ENCODE measurements around the gene DNASE2.

DNA sequence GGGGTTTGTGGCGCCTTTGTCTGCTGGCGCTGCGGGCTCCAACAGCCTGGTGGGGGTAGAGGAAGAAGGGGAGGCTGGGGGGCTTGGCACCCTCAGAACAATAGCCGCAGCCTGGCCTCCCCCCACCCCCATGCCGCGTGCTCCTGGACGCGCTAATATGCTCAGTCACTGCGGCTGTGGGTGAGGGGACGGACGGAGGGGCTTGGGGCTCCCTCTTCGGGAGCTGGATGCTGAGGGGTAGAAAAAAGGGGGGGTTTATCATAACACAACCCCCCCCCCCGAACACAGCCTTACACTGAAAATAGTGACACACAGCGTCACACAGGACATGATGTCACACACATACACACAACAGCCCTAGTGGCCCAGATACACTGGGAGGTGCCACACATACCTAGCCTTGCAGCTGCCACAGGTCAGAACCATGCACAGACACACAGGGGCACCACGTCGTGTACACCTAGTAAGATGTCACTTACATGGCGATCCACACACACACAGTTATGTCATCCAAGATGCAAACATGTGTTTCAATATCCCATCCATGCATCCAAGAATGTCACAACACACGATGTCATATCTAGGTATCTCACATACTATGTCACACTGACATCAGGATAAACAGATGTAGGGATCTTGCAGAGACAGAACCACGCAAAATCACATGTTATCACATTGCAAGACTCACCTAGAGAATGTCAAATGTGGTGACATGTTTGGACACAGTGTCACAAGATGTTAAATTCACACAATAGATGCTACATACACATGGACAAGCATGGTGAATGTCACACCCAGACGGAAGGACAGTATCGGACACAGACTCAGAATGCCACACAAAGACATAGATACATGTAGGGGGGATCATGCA lies 42.1 kb downstream of the DNASE2 start:
- TF ChIP-seq, protein P1, sequence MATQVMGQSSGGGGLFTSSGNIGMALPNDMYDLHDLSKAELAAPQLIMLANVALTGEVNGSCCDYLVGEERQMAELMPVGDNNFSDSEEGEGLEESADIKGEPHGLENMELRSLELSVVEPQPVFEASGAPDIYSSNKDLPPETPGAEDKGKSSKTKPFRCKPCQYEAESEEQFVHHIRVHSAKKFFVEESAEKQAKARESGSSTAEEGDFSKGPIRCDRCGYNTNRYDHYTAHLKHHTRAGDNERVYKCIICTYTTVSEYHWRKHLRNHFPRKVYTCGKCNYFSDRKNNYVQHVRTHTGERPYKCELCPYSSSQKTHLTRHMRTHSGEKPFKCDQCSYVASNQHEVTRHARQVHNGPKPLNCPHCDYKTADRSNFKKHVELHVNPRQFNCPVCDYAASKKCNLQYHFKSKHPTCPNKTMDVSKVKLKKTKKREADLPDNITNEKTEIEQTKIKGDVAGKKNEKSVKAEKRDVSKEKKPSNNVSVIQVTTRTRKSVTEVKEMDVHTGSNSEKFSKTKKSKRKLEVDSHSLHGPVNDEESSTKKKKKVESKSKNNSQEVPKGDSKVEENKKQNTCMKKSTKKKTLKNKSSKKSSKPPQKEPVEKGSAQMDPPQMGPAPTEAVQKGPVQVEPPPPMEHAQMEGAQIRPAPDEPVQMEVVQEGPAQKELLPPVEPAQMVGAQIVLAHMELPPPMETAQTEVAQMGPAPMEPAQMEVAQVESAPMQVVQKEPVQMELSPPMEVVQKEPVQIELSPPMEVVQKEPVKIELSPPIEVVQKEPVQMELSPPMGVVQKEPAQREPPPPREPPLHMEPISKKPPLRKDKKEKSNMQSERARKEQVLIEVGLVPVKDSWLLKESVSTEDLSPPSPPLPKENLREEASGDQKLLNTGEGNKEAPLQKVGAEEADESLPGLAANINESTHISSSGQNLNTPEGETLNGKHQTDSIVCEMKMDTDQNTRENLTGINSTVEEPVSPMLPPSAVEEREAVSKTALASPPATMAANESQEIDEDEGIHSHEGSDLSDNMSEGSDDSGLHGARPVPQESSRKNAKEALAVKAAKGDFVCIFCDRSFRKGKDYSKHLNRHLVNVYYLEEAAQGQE (IDR thresholded peaks at IDR 0.05; ENCODE audit: insufficient replicate concordance, low read depth) = no peak
- TF ChIP-seq, protein P2, sequence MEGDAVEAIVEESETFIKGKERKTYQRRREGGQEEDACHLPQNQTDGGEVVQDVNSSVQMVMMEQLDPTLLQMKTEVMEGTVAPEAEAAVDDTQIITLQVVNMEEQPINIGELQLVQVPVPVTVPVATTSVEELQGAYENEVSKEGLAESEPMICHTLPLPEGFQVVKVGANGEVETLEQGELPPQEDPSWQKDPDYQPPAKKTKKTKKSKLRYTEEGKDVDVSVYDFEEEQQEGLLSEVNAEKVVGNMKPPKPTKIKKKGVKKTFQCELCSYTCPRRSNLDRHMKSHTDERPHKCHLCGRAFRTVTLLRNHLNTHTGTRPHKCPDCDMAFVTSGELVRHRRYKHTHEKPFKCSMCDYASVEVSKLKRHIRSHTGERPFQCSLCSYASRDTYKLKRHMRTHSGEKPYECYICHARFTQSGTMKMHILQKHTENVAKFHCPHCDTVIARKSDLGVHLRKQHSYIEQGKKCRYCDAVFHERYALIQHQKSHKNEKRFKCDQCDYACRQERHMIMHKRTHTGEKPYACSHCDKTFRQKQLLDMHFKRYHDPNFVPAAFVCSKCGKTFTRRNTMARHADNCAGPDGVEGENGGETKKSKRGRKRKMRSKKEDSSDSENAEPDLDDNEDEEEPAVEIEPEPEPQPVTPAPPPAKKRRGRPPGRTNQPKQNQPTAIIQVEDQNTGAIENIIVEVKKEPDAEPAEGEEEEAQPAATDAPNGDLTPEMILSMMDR (IDR thresholded peaks at IDR 0.05; ENCODE audit: insufficient read depth, low read length) = no peak
- TF ChIP-seq POLR2AphosphoS5 (IDR thresholded peaks at IDR 0.05; ENCODE audit: low read depth) (no peak), GABPA (IDR thresholded peaks at IDR 0.05; ENCODE audit: low read depth) (no peak), SPI1 (IDR thresholded peaks at IDR 0.05; ENCODE audit: borderline replicate concordance, low read depth) (no peak)

All from HL-60 (cell line).